AG04449 (cell line): ENCODE results near the gene TMEM163.

ENCODE experiments used
- CTCF ChIA-PET: fragments of 350-600 bp; formaldehyde crosslinking; extraction: SDS; loops from one replicate; lab custom pipeline; 2021; ENCODE audit warnings: antibody characterized with exemption; lab: Yijun Ruan, JAX
- POLR2A ChIA-PET: fragments of 400-600, 350-600 bp; formaldehyde crosslinking; extraction: SDS; loops from one replicate; lab custom pipeline; 2020; ENCODE audit warnings: antibody characterized with exemption, inconsistent platforms; lab: Yijun Ruan, JAX
- DNase-seq: peaks from one replicate; pipeline ENCODE4 v3.0.0-alpha.2; 2010; ENCODE audit warnings: low read depth, low spot score
- H3K4me3 ChIP-seq: 2 replicates; pipeline ENCODE4 v1.5.1; 2011; ENCODE audit warnings: low read depth, mild to moderate bottlenecking, control low read depth, low read length
- TF ChIP-seq, protein P1 (sequence below): IDR thresholded peaks from one replicate; pipeline ENCODE4 v1.5.1; 2011; ENCODE audit warnings: mild to moderate bottlenecking, moderate library complexity, low read length, control low read depth, inconsistent platforms; ENCODE audit not compliant: insufficient read depth; ENCODE audit errors: missing control alignments

The TMEM163 gene

GRCh38 chr2:134410006-134410405, 308.8 kb downstream of the TMEM163 start:
- CTCF ChIA-PET, result interaction anchor here (3.9 to 7.0 kb wide), 5 partner anchors 11 to 524 kb away, joined by 23 to 147 read pairs (median 63); no protein-coding TSS in a partner anchor
- no peak for DNase-seq
- H3K4me3 ChIP-seq, result no peak overlapping the region

GRCh38 chr2:134408791-134409190, 310.0 kb downstream of the TMEM163 start:
- H3K4me3 ChIP-seq, result no peak overlapping the region
- TF ChIP-seq, protein P1, sequence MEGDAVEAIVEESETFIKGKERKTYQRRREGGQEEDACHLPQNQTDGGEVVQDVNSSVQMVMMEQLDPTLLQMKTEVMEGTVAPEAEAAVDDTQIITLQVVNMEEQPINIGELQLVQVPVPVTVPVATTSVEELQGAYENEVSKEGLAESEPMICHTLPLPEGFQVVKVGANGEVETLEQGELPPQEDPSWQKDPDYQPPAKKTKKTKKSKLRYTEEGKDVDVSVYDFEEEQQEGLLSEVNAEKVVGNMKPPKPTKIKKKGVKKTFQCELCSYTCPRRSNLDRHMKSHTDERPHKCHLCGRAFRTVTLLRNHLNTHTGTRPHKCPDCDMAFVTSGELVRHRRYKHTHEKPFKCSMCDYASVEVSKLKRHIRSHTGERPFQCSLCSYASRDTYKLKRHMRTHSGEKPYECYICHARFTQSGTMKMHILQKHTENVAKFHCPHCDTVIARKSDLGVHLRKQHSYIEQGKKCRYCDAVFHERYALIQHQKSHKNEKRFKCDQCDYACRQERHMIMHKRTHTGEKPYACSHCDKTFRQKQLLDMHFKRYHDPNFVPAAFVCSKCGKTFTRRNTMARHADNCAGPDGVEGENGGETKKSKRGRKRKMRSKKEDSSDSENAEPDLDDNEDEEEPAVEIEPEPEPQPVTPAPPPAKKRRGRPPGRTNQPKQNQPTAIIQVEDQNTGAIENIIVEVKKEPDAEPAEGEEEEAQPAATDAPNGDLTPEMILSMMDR, result no peak
- CTCF ChIA-PET, result interaction anchor here (0.8 to 7.0 kb wide), 10 partner anchors 9 to 524 kb away, joined by 3 to 147 read pairs (median 4); no protein-coding TSS in a partner anchor
- DNase-seq, result no peak
- POLR2A ChIA-PET, result interaction anchor here (0.7 kb wide), 1 partner anchor 45 kb away, joined by 3 read pairs; no protein-coding TSS in a partner anchor

More at GRCh38 chr2:134410006-134410405, 308.8 kb downstream of the TMEM163 start:
- TF ChIP-seq, protein P1, result no peak
- POLR2A ChIA-PET, result no interaction called here

DNA sequence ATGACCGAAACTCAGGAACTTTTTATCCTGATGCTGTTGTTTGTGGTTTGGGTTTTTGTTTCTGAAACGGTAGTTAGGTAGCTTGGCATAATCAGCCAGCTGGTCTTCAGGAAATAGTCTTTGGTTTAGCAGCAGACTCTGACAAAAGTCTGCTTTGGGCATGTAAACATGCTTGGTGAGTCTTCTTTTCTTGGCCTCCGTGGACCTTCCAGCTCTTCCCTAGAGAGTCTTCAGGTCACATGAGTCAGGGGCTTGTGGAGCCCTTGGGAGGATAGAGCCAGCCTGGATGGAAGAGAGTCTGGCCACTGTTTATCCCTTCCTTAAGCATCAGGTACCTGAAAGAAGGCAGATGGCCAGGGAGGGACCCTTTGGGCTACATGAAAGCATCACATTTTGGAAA, 310.4 kb downstream of the TMEM163 start:
- no peak overlapping the region for H3K4me3 ChIP-seq
- POLR2A ChIA-PET, result interaction anchor here (0.7 kb wide), 1 partner anchor 44 kb away, joined by 3 read pairs; no protein-coding TSS in a partner anchor
- CTCF ChIA-PET, result interaction anchor here (0.8 to 7.0 kb wide), 9 partner anchors 10 to 524 kb away, joined by 3 to 147 read pairs (median 4); no protein-coding TSS in a partner anchor
- TF ChIP-seq, protein P1, result no peak
- DNase-seq, result no peak

GRCh38 chr2:134407154-134407890, 311.5 kb downstream of the TMEM163 start:
- ChIA-PET CTCF (interaction anchor here (0.7 to 2.8 kb wide), 4 partner anchors 9 to 289 kb away, joined by 3 to 14 read pairs (median 4); no protein-coding TSS in a partner anchor), POLR2A (no interaction called here)
- no peak overlapping the region for H3K4me3 ChIP-seq
- no peak for DNase-seq
- TF ChIP-seq, protein P1, result no peak

DNA sequence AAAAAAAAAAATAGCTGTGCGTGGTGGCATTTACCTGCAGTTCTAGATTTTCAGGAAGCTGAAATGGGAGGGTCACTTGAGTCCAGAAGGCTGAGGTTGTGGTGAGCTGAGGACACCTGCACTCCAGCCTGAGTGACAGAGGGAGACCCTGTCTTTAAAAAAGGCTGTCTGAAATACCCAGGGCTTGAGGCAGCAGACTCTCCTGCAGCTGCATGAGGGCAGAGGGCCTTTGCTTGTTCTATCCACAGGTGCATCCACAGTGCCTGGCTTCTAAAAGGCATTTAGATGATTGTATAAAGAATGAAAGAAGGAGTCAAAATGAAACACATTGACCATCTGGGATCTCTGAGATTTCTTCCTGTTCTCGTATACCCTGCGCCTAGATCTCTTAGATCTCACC, 312.1 kb downstream of the TMEM163 start:
- POLR2A ChIA-PET, result no interaction called here
- no peak for DNase-seq
- CTCF ChIA-PET, result interaction anchor here (0.7 to 2.8 kb wide), 4 partner anchors 8 to 289 kb away, joined by 3 to 14 read pairs (median 4); no protein-coding TSS in a partner anchor
- no peak overlapping the region for H3K4me3 ChIP-seq
- TF ChIP-seq, protein P1, result no peak

GRCh38 chr2:134406311-134406710, 312.5 kb downstream of the TMEM163 start:
- no peak for DNase-seq
- TF ChIP-seq, protein P1, result no peak
- CTCF ChIA-PET, result interaction anchor here (0.7 to 2.8 kb wide), 4 partner anchors 8 to 288 kb away, joined by 3 to 14 read pairs (median 4); no protein-coding TSS in a partner anchor
- H3K4me3 ChIP-seq, result no peak overlapping the region
- POLR2A ChIA-PET, result no interaction called here
